Measurements from ENCODE around the gene C1orf210.

C1orf210 gene

DNA sequence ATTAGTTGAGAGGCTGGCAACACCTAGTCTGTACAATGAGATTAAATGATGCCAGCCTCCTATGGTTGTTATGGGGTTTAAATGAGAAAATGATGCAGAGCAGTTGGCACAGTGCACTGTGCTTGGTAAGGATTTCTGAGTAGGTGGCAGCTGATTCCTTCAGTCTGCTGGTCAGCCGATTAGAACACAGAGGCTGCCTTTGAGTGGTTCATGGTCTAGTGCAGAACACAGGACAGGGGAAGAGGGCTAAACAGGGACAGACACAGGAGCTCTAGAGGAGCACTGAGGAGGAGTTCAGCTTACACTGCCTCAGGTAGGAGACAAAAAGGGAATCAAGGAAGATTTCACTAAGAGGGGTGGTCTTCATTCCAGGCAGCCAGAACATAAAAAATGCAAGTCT, 16.8 kb upstream of the C1orf210 start:
- TF ChIP-seq, protein P1, sequence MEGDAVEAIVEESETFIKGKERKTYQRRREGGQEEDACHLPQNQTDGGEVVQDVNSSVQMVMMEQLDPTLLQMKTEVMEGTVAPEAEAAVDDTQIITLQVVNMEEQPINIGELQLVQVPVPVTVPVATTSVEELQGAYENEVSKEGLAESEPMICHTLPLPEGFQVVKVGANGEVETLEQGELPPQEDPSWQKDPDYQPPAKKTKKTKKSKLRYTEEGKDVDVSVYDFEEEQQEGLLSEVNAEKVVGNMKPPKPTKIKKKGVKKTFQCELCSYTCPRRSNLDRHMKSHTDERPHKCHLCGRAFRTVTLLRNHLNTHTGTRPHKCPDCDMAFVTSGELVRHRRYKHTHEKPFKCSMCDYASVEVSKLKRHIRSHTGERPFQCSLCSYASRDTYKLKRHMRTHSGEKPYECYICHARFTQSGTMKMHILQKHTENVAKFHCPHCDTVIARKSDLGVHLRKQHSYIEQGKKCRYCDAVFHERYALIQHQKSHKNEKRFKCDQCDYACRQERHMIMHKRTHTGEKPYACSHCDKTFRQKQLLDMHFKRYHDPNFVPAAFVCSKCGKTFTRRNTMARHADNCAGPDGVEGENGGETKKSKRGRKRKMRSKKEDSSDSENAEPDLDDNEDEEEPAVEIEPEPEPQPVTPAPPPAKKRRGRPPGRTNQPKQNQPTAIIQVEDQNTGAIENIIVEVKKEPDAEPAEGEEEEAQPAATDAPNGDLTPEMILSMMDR (IDR thresholded peaks at IDR 0.05; ENCODE audit: low read depth, low read length): no peak
- no peak overlapping the region for H3K4me3 ChIP-seq (ENCODE audit: low read depth, low read length)

DNA sequence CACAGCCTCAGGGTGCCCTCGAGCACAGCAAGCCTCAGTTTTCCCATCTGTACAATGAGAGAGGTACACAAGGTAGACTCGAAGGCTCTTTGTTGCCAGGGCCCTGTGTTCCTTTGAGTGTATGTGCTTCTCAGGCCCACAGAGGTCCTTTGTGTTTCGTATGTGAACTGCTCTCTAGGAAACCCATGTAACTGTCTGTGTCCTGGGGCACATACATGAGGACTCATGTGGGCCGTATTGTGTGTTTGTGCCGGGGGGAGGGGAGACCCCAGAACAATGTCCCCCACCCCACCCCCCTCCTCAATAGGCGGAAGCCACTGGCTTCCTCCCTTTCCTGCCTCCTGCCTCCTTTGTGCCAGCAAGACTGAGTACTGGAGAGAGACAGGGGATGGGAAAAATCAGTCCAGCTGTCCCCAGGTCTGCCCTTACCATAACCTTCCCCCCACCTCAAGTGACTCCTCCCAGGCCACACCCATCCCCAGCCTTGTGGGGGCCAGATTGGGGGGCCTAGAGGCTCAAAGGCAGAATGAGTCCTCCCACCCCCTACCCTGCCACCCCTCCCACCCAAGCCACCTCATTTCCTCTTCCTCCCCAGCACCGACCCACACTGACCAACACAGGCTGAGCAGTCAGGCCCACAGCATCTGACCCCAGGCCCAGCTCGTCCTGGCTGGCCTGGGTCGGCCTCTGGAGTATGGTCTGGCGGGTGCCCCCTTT, 15.2 kb upstream of the C1orf210 start, which contains the start of gene TIE1:
Gene TIE1 (plus strand): TSS at position 605 of the 717 bp plus-strand sequence. CDS start 90 bp downstream, at position 695.
- TF ChIP-seq, protein P1 (IDR thresholded peaks at IDR 0.05; ENCODE audit: low read depth, low read length): no peak
- H3K4me3 ChIP-seq (ENCODE audit: low read depth, low read length): no peak within 1 kb of the TSS

DNA sequence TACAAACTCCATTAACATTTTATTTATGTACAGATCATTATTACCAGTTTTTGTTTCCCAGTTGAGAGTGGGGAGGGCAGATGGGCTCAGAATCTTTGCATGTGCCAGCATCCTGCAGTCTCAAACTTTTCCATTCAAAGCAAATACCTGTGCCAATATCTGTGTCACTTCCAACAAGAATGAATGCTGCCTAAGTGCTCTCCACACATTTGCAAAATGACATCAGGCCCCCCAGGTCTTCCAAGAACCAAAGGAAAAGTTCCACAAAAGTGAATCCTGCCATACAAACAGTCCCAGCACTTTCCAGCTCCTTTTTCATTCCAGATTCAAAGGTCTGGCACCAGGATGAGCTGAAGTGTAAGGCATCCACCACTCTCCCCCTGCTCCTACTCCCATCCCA, 13.7 kb upstream of the C1orf210 start:
- H3K4me3 ChIP-seq (ENCODE audit: low read depth, low read length): no peak overlapping the region
- TF ChIP-seq, protein P1 (IDR thresholded peaks at IDR 0.05; ENCODE audit: low read depth, low read length): no peak

DNA sequence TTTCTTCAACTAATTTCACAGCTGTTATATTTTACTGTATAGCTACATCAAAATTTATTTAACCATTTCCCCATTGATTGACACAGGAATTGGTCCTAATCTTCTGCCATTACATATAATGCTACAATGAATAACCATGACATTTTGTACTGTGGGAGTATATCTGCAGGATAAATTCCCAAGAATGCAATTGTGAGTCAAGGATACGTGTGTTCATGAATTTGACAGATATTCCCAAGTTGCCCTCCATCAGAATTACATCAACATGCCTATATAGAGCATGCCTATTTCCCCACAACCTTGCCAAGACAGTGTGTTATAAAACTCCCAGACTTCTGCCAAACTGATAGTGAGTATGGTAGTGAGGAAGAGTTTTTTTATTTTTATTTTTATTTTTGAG, 12.7 kb upstream of the C1orf210 start:
- no peak overlapping the region for H3K4me3 ChIP-seq (ENCODE audit: low read depth, low read length)
- TF ChIP-seq, protein P1 (IDR thresholded peaks at IDR 0.05; ENCODE audit: low read depth, low read length): no peak

DNA sequence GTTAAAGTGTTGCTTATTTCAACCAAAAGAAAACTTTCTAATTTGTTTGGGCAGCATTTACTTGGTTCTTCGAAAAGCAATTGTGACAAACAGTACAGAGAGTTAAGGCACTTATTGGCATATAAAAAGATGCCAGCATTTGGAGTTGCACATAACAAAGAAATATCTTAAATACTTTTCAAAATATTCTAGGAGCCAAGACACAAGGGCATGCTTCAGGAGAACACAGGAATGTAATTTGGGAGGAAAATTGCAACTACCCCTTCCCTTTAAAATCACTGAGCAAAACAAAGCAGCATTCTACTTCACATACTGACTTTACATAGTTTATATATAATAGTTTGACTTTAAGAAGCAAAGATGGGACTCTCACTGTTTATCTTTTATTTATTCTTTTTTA, 10.8 kb upstream of the C1orf210 start:
- TF ChIP-seq, protein P1 (IDR thresholded peaks at IDR 0.05; ENCODE audit: low read depth, low read length): no peak
- H3K4me3 ChIP-seq (ENCODE audit: low read depth, low read length): no peak overlapping the region

DNA sequence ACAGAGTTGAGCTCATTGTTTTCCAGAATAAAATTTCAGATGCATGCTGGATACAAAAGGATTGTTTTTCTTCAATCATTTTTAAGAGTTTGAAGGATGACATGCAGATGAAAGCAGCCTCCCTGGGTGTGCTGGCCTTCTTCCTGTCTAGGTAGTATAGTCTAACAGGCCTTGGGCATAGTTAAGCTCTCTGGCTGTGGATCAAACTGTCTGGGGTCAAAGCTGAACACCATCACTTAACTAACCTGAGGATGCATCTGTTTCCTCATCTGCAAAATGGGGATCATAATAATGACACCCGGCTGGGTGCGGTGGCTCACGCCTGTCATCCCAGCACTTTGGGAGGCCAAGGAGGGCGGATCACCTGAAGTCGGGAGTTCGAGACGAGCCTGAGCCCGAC, 9.4 kb upstream of the C1orf210 start:
- TF ChIP-seq, protein P1 (IDR thresholded peaks at IDR 0.05; ENCODE audit: low read depth, low read length): no peak
- H3K4me3 ChIP-seq (ENCODE audit: low read depth, low read length): no peak overlapping the region

DNA sequence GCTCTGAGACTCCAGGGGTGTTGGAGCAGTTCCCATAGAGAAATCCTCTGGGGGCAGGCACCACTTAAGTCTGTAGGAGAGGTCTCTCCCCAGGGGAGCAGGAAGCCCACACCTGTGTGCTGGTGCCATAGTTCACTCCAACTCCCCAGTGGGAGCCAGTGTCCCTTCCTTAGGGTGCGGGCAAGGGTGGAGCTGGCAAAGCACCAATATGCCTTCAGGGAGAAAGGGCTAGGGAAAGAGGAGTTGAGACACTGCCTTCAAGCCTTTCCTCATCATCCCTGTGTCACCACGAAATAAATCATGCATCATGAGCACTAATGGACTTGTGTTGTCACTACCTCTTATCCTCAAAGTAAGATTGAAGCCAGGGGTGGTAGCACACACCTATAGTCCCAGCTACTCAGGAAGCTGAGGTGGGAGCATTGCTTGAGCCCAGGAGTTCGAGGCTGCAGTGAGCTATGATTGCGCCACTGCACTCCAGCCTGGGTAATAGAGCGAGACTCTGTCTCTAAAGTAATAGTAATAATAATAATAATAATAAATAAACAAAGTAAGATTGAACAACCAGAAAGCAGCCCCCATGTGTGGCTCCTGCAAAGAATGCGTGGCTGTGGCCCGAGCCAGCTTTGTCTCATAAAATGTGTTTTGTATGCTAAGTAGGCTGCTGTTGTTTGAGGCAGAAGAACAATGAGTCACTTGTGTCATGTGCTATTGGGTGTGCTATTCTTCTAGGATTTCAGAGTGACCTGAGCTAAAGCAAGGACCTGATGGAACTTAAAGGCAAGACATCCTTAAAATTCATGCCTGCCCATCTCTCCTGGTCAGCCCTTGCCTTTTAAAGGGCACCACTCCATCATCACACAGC, 8.7 kb upstream of the C1orf210 start:
- TF ChIP-seq, protein P1 (IDR thresholded peaks at IDR 0.05; ENCODE audit: low read depth, low read length): no peak
- H3K4me3 ChIP-seq (ENCODE audit: low read depth, low read length): no peak overlapping the region
